ENCODE data around the gene PPP1R13B.

Gene PPP1R13B

GRCh38 chr14:103887557-103888115 lies 40.3 kb upstream of the PPP1R13B start:
- DNase-seq (ENCODE audit: low read depth in 1 of 2, low spot score in 1 of 2) = no peak
- H3K4me3 ChIP-seq (replicated peaks; ENCODE audit: insufficient read depth, low read length) = no peak overlapping the region
- no peak overlapping the region for H3K27ac ChIP-seq (replicated peaks)
- TF ChIP-seq, protein P1, sequence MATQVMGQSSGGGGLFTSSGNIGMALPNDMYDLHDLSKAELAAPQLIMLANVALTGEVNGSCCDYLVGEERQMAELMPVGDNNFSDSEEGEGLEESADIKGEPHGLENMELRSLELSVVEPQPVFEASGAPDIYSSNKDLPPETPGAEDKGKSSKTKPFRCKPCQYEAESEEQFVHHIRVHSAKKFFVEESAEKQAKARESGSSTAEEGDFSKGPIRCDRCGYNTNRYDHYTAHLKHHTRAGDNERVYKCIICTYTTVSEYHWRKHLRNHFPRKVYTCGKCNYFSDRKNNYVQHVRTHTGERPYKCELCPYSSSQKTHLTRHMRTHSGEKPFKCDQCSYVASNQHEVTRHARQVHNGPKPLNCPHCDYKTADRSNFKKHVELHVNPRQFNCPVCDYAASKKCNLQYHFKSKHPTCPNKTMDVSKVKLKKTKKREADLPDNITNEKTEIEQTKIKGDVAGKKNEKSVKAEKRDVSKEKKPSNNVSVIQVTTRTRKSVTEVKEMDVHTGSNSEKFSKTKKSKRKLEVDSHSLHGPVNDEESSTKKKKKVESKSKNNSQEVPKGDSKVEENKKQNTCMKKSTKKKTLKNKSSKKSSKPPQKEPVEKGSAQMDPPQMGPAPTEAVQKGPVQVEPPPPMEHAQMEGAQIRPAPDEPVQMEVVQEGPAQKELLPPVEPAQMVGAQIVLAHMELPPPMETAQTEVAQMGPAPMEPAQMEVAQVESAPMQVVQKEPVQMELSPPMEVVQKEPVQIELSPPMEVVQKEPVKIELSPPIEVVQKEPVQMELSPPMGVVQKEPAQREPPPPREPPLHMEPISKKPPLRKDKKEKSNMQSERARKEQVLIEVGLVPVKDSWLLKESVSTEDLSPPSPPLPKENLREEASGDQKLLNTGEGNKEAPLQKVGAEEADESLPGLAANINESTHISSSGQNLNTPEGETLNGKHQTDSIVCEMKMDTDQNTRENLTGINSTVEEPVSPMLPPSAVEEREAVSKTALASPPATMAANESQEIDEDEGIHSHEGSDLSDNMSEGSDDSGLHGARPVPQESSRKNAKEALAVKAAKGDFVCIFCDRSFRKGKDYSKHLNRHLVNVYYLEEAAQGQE (IDR thresholded peaks at IDR 0.05; ENCODE audit: insufficient replicate concordance, low read depth) = no peak
- TF ChIP-seq GABPA (IDR thresholded peaks at IDR 0.05; ENCODE audit: low read depth) (no peak), POLR2AphosphoS5 (IDR thresholded peaks at IDR 0.05; ENCODE audit: low read depth) (no peak), SPI1 (IDR thresholded peaks at IDR 0.05; ENCODE audit: borderline replicate concordance, low read depth) (no peak)
- TF ChIP-seq, protein P2, sequence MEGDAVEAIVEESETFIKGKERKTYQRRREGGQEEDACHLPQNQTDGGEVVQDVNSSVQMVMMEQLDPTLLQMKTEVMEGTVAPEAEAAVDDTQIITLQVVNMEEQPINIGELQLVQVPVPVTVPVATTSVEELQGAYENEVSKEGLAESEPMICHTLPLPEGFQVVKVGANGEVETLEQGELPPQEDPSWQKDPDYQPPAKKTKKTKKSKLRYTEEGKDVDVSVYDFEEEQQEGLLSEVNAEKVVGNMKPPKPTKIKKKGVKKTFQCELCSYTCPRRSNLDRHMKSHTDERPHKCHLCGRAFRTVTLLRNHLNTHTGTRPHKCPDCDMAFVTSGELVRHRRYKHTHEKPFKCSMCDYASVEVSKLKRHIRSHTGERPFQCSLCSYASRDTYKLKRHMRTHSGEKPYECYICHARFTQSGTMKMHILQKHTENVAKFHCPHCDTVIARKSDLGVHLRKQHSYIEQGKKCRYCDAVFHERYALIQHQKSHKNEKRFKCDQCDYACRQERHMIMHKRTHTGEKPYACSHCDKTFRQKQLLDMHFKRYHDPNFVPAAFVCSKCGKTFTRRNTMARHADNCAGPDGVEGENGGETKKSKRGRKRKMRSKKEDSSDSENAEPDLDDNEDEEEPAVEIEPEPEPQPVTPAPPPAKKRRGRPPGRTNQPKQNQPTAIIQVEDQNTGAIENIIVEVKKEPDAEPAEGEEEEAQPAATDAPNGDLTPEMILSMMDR (IDR thresholded peaks at IDR 0.05; ENCODE audit: insufficient read depth, low read length) = no peak
- H3K27me3 ChIP-seq (ENCODE audit: insufficient read depth, poor library complexity, severe bottlenecking) = no peaks in the 10 kb centered on the region

DNA sequence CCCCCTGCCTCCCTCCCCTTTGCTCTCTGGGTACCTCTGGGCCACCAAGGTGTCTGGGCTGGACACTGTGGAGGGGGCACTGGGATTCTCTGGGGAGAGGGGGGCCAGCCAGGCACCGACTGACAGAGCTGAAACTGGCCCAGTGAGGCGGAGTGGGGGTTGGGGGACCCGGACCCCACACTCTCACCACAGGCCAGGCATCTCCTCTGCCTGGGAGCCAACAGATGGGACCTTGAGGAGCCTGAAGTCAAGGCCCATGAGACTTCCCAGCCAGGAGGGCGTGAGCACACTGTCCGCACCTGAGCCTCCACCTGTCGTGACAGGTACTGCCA lies 39.8 kb upstream of the PPP1R13B start:
- no peak for DNase-seq (ENCODE audit: low read depth in 1 of 2, low spot score in 1 of 2)
- TF ChIP-seq POLR2AphosphoS5 (IDR thresholded peaks at IDR 0.05; ENCODE audit: low read depth) (no peak), SPI1 (IDR thresholded peaks at IDR 0.05; ENCODE audit: borderline replicate concordance, low read depth) (no peak), GABPA (IDR thresholded peaks at IDR 0.05; ENCODE audit: low read depth) (no peak)
- TF ChIP-seq, protein P1 (IDR thresholded peaks at IDR 0.05; ENCODE audit: insufficient replicate concordance, low read depth) = no peak
- TF ChIP-seq, protein P2 (IDR thresholded peaks at IDR 0.05; ENCODE audit: insufficient read depth, low read length) = no peak
- no peak overlapping the region for H3K27ac ChIP-seq (replicated peaks)

DNA sequence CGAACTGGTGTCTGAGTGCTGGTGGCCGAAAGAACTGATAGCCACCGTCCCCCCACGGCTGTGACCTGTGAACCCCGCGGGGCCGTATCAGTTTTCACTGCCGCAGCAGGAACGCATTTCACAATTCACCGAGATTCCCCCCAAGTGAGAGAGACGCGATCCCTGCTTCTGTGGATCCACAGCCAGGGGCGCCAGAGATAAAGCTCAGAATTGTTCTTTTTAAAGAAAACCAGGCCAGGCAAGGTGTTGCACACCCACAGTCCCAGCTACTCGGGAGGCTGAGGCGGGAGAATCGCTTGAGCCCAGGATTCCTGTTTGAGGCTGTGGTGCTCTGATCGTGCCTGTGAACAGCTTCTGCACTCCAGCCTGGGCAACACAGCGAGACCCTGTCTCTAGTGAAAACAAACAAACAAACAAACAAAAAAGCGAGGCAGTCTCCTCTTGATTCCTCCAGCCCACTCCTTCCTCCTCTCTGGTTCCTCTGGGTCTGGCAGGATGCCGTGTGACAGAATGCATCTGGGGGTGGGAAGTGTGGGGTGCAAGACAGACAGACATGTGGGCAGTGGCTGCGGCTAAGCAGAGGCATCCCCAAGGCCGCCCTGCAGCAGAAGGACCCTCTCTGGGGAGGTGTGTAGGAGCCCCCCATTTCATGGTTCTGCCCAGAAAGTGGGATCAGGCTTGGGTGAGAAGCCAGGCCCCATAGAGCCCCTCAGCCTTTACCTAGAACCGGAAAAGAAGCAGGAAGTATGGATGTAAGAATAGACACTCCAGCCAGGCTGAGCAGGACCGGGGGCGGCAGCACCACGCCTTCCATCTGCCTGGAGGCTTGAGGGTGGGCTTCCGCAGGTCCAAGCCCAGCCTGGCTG lies 39.2 kb upstream of the PPP1R13B start:
- no peak overlapping the region for H3K27ac ChIP-seq (replicated peaks)
- TF ChIP-seq, protein P1 (IDR thresholded peaks at IDR 0.05; ENCODE audit: insufficient replicate concordance, low read depth) = no peak
- TF ChIP-seq SPI1 (IDR thresholded peaks at IDR 0.05; ENCODE audit: borderline replicate concordance, low read depth) = no peak
- no peak for TF ChIP-seq GABPA (IDR thresholded peaks at IDR 0.05; ENCODE audit: low read depth)
- TF ChIP-seq POLR2AphosphoS5 (IDR thresholded peaks at IDR 0.05; ENCODE audit: low read depth) = no peak
- TF ChIP-seq, protein P2 (IDR thresholded peaks at IDR 0.05; ENCODE audit: insufficient read depth, low read length) = no peak
- no peak overlapping the region for H3K4me3 ChIP-seq (replicated peaks; ENCODE audit: insufficient read depth, low read length)
- no peaks in the 10 kb centered on the region for H3K27me3 ChIP-seq (ENCODE audit: insufficient read depth, poor library complexity, severe bottlenecking)
- DNase-seq (ENCODE audit: low read depth in 1 of 2, low spot score in 1 of 2) = no peak

More for the DNA sequence above, 39.8 kb upstream of the PPP1R13B start:
- Histone ChIP-seq H3K4me3 (replicated peaks; ENCODE audit: insufficient read depth, low read length) (no peak overlapping the region), H3K27me3 (ENCODE audit: insufficient read depth, poor library complexity, severe bottlenecking) (no peaks in the 10 kb centered on the region)
